Liver (tissue), 9 donors: ENCODE results near the gene SSPN. TPM values are rescaled to one million over a fixed set of nuclear protein-coding genes. Genes with fewer than 3 reads are reported as not detected.

Experiments used
- DNase-seq: peaks from one replicate; pipeline ENCODE4 v3.0.0-alpha.2; 2017; ENCODE audit warnings: low spot score
- H3K27ac ChIP-seq, 2 donors: one replicate each; pipeline ENCODE4 v1.7.0; 2013; ENCODE audit warnings: inconsistent platforms in 2 of 2, low read length in 2 of 2, control low read depth in 1 of 2, low read depth in 1 of 2, mild to moderate bottlenecking in 1 of 2
- H3K27me3 ChIP-seq, 4 donors: one replicate each; pipeline versions ENCODE4 v1.6.1 to v1.7.0; 2013; ENCODE audit warnings: low read length in 3 of 4, inconsistent platforms in 1 of 4, mild to moderate bottlenecking in 1 of 4, moderate library complexity in 1 of 4; ENCODE audit not compliant: control insufficient read depth in 4 of 4, insufficient read depth in 4 of 4
- H3K36me3 ChIP-seq, 4 donors: one replicate each; pipeline versions ENCODE4 v1.6.1 to v1.7.0; 2013; ENCODE audit warnings: low read length in 3 of 4, mild to moderate bottlenecking in 3 of 4, low read depth in 1 of 4, moderate library complexity in 1 of 4; ENCODE audit not compliant: control insufficient read depth in 4 of 4, insufficient read depth in 3 of 4
- H3K4me1 ChIP-seq, 4 donors: one replicate each; pipeline versions ENCODE4 v1.6.1 to v1.7.0; 2013; ENCODE audit warnings: low read length in 3 of 4, mild to moderate bottlenecking in 3 of 4, moderate library complexity in 1 of 4; ENCODE audit not compliant: control insufficient read depth in 4 of 4, insufficient read depth in 4 of 4
- H3K4me3 ChIP-seq, 3 donors: one replicate each; pipeline versions ENCODE4 v1.6.1 to v1.7.0; 2013; ENCODE audit warnings: low read length in 3 of 3, control low read depth in 1 of 3, low read depth in 1 of 3, mild to moderate bottlenecking in 1 of 3
- H3K9ac ChIP-seq, 2 donors: one replicate each; pipeline ENCODE4 v1.7.0; 2013; ENCODE audit warnings: low read length in 2 of 2, mild to moderate bottlenecking in 2 of 2, moderate library complexity in 2 of 2, control low read depth in 1 of 2, low read depth in 1 of 2
- H3K9me3 ChIP-seq, 4 donors: one replicate each; pipeline versions ENCODE4 v1.6.1 to v1.7.0; 2013; ENCODE audit warnings: low read length in 3 of 4; ENCODE audit not compliant: control insufficient read depth in 4 of 4
- ATF3 ChIP-seq: IDR thresholded peaks from 2 replicates; pipeline ENCODE4 v1.6.1; 2016; ENCODE audit warnings: antibody characterized with exemption
- EGR1 ChIP-seq, 2 donors: IDR thresholded peaks; 2 replicates each; pipeline ENCODE4 v1.6.1; 2016 to 2018; ENCODE audit warnings: antibody characterized with exemption in 2 of 2, low read depth in 2 of 2
- FOXA1 ChIP-seq: IDR thresholded peaks from 2 replicates; pipeline ENCODE4 v1.6.1; 2016; ENCODE audit warnings: antibody characterized with exemption
- FOXA2 ChIP-seq: IDR thresholded peaks from 2 replicates; pipeline ENCODE4 v1.6.1; 2016; ENCODE audit warnings: antibody characterized with exemption
- GABPA ChIP-seq, 2 donors: IDR thresholded peaks in 1 of 2; conservative IDR thresholded peaks in 1 of 2; 2 replicates each; pipeline ENCODE4 v1.6.1; 2016; ENCODE audit warnings: antibody characterized with exemption in 2 of 2, mild to moderate bottlenecking in 1 of 2, moderate library complexity in 1 of 2
- HNF4A ChIP-seq, 2 donors: conservative IDR thresholded peaks; 2 replicates each; pipeline ENCODE4 v1.6.1; 2016; ENCODE audit warnings: antibody characterized with exemption in 2 of 2, mild to moderate bottlenecking in 2 of 2
- JUND ChIP-seq, 2 donors: IDR thresholded peaks; 2 replicates each; pipeline ENCODE4 v1.6.1; 2016; ENCODE audit warnings: antibody characterized with exemption in 2 of 2
- NR2F2 ChIP-seq: IDR thresholded peaks from 2 replicates; pipeline ENCODE4 v1.6.1; 2016; ENCODE audit warnings: antibody characterized with exemption
- RAD21 ChIP-seq, 2 donors: IDR thresholded peaks; 2 replicates each; pipeline ENCODE4 v1.6.1; 2016; ENCODE audit warnings: antibody characterized with exemption in 2 of 2, mild to moderate bottlenecking in 2 of 2
- RXRA ChIP-seq, 2 donors: IDR thresholded peaks; 2 replicates each; pipeline ENCODE4 v1.6.1; 2017 to 2018; ENCODE audit warnings: antibody characterized with exemption in 2 of 2, mild to moderate bottlenecking in 1 of 2
- TAF1 ChIP-seq: conservative IDR thresholded peaks from 2 replicates; pipeline ENCODE4 v1.6.1; 2016; ENCODE audit warnings: antibody characterized with exemption, mild to moderate bottlenecking
- YY1 ChIP-seq: IDR thresholded peaks from 2 replicates; pipeline ENCODE4 v1.6.1; 2016; ENCODE audit warnings: antibody characterized with exemption, mild to moderate bottlenecking
- ZBTB33 ChIP-seq: IDR thresholded peaks from 2 replicates; pipeline ENCODE4 v1.6.1; 2016; ENCODE audit warnings: antibody characterized with exemption
- WGBS: extraction: QIAGEN DNeasy Blood & Tissue Kit; methylation state at CpG from one replicate; pipeline ENCODE4 v1.1.7; 2013; 5-methylcytosine and 5-hydroxymethylcytosine counted together
- polyA plus RNA-seq, 2 donors: library from polyadenylated mRNA; stranded (reverse) in 1 of 2; unstranded in 1 of 2; fragments of 200-250 nt in 1 of 2; fragments of >200 nt in 1 of 2; fragmentation: Nextera tagmentation in 1 of 2; extraction: Ambion mirVana in 1 of 2; gene quantifications; one replicate each; pipeline versions ENCODE4 v1.2.1 to v1.2.3, GENCODE V29; 2013 to 2015
- total RNA-seq, 2 donors: library from RNA; depleted of rRNA; stranded (reverse); fragments of >200 nt; gene quantifications; one replicate each; pipeline ENCODE4 v1.2.3, GENCODE V29; 2014
- TF ChIP-seq, protein P1 (sequence below): IDR thresholded peaks from 2 replicates; pipeline ENCODE4 v1.6.1; 2016; ENCODE audit warnings: antibody characterized with exemption, mild to moderate bottlenecking
- TF ChIP-seq, protein P2 (sequence below): IDR thresholded peaks from 2 replicates; pipeline ENCODE4 v1.6.1; 2016; ENCODE audit warnings: antibody characterized with exemption
- donor health status: healthy.
- donor health status: healthy.
- donor health status: healthy.
- donor health status: healthy.
- donor health status: healthy.

Gene SSPN
- total and polyA plus RNA-seq, 4 donors: 0.33 to 0.67 (median 0.46) TPM

GRCh38 chr12:26245175-26245942 lies 50.0 kb downstream of the SSPN start:
- Histone ChIP-seq H3K4me3 (no peak overlapping the region), H3K27me3 (no peaks in the 10 kb centered on the region), H3K27ac (no peak overlapping the region), H3K9ac (no peak overlapping the region), H3K9me3 (peaks cover 0 to 3% (median 0%) of the 10 kb centered on the region in 4 donors), H3K36me3 (no peaks in the 10 kb centered on the region), H3K4me1 (peaks cover 0 to 1% (median 0%) of the 10 kb centered on the region in 4 donors)
- 70% methylated on average over 6 of the region's 6 CpGs for WGBS
- DNase-seq: no peak
- TF ChIP-seq, protein P1, sequence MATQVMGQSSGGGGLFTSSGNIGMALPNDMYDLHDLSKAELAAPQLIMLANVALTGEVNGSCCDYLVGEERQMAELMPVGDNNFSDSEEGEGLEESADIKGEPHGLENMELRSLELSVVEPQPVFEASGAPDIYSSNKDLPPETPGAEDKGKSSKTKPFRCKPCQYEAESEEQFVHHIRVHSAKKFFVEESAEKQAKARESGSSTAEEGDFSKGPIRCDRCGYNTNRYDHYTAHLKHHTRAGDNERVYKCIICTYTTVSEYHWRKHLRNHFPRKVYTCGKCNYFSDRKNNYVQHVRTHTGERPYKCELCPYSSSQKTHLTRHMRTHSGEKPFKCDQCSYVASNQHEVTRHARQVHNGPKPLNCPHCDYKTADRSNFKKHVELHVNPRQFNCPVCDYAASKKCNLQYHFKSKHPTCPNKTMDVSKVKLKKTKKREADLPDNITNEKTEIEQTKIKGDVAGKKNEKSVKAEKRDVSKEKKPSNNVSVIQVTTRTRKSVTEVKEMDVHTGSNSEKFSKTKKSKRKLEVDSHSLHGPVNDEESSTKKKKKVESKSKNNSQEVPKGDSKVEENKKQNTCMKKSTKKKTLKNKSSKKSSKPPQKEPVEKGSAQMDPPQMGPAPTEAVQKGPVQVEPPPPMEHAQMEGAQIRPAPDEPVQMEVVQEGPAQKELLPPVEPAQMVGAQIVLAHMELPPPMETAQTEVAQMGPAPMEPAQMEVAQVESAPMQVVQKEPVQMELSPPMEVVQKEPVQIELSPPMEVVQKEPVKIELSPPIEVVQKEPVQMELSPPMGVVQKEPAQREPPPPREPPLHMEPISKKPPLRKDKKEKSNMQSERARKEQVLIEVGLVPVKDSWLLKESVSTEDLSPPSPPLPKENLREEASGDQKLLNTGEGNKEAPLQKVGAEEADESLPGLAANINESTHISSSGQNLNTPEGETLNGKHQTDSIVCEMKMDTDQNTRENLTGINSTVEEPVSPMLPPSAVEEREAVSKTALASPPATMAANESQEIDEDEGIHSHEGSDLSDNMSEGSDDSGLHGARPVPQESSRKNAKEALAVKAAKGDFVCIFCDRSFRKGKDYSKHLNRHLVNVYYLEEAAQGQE: no peak
- TF ChIP-seq FOXA2 (no peak), RXRA (IDR thresholded peaks at IDR 0.05) (no peak), ATF3 (no peak), FOXA1 (no peak), RAD21 (IDR thresholded peaks at IDR 0.05) (no peak), NR2F2 (no peak), TAF1 (no peak), ZBTB33 (no peak), HNF4A (conservative IDR thresholded peaks at IDR 0.05) (no peak), JUND (IDR thresholded peaks at IDR 0.05) (no peak)

DNA sequence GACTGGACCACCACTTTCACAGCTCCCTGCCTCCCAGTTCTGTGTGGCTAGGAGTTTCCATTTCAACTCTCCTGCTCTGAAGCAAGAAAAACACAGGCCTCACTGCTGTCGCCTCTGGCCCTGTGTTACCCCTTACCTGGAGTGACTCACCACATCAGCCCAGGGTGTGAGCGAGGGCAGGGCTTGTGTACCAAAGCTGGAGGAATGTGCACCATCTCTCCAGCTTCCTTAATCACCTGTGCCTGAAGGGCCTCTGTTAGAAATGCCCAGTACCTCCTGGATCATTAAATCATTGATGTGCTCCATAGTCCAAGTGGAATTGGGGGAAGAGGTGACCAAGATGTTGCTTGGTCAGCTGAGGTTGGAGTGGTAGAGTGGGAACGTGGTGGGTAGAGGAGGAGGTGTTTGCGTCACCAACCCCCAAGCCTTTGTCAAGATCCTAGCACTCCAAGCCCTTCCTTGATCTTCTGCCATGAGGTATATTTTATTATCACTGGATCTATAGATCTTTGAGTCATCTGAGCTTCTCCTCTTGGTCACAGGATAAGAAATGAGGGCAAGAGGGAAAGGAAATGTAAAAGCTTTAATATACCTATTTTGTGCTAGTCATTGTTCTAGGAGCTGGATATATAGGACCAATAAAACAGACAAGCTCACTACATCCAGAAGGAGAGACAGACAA lies 51.3 kb downstream of the SSPN start:
- TF ChIP-seq, protein P2, sequence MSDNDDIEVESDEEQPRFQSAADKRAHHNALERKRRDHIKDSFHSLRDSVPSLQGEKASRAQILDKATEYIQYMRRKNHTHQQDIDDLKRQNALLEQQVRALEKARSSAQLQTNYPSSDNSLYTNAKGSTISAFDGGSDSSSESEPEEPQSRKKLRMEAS: no peak
- TF ChIP-seq YY1 (no peak), RAD21 (IDR thresholded peaks at IDR 0.05) (no peak), GABPA (IDR thresholded peaks at IDR 0.05 in 1 of 2, conservative IDR thresholded peaks at IDR 0.05 in 1 of 2) (no peak), RXRA (IDR thresholded peaks at IDR 0.05) (no peak), EGR1 (IDR thresholded peaks at IDR 0.05; ENCODE audit: low read depth in 2 of 2) (no peak), NR2F2 (no peak)
- no peak for DNase-seq
- no peaks in the 10 kb centered on the region for H3K27me3 ChIP-seq
- H3K27ac ChIP-seq: no peak overlapping the region
- WGBS: 86% methylated on average over 4 of the region's 4 CpGs
- H3K4me1 ChIP-seq: no peaks in the 10 kb centered on the region
- no peak overlapping the region for H3K9ac ChIP-seq
- no peaks in the 10 kb centered on the region for H3K36me3 ChIP-seq
- no peak overlapping the region for H3K4me3 ChIP-seq
- H3K9me3 ChIP-seq: peaks cover 0 to 2% (median 0%) of the 10 kb centered on the region in 4 donors
